K562 (cell line): Measurements from ENCODE around the gene CARS2. TPM values are rescaled to one million over a fixed set of nuclear protein-coding genes. Genes with fewer than 3 reads are reported as not detected.

ENCODE experiments used
- ATAC-seq: fragments of 200-7000 bp; cut with Tn5 transposase; 3 replicates; pipeline ENCODE4 v1.9.1; 2020; ENCODE audit warnings: moderate library complexity
- BruUV-seq: library from RNA; stranded (reverse); fragments of 400-500 nt; replicated peaks from 2 replicates; lab custom pipeline; 2021; lab: Mats Ljungman, UMichigan
- CTCF ChIA-PET: fragments of 300-600 bp; formaldehyde crosslinking; extraction: SDS; loops from one replicate; lab custom pipeline; 2021; ENCODE audit warnings: low intra/inter-chr PET ratio; lab: Yijun Ruan, JAX
- POLR2A ChIA-PET: fragments of 300-600, 350-650 bp; sonication (Branson Sonifier 250); formaldehyde crosslinking; extraction: SDS; loops from one replicate; lab custom pipeline; 2021; ENCODE audit warnings: antibody characterized with exemption, inconsistent platforms; lab: Yijun Ruan, JAX
- DNase-seq, 4 experiments: peaks; one replicate each; pipeline versions ENCODE4 v3.0.0 to v3.0.0-alpha.2; 2011 to 2018; ENCODE audit warnings: low spot score in 3 of 4, mixed read lengths in 3 of 4; ENCODE audit errors: extremely low read depth in 1 of 4
- FAIRE-seq: peaks from 2 replicates; lab custom pipeline; 2011; peaks lifted over from hg19 to GRCh38; lab: Jason Lieb, UNC
- H2AFZ ChIP-seq: 2 replicates; pipeline ENCODE4 v1.6.0; 2011; ENCODE audit warnings: low read depth, low read length, control low read depth, inconsistent platforms
- H3K27ac ChIP-seq: fragments of 200-600 bp; 3 replicates; pipeline ENCODE4 v1.8.0; 2011; ENCODE audit warnings: low read depth, mild to moderate bottlenecking, control low read depth, inconsistent platforms, low read length, moderate library complexity, mixed read lengths; ENCODE audit errors: extremely low read depth
- H3K27me3 ChIP-seq, 2 experiments: fragments of 300-600 bp in 1 of 2; 2 replicates in 1 of 2; 3 replicates in 1 of 2; pipeline versions ENCODE4 v1.6.0 to v1.8.0; 2011; ENCODE audit warnings: inconsistent platforms in 2 of 2, low read length in 2 of 2, mild to moderate bottlenecking in 1 of 2, mixed read lengths in 1 of 2, moderate library complexity in 1 of 2; ENCODE audit not compliant: control insufficient read depth in 2 of 2, insufficient read depth in 2 of 2
- H3K36me3 ChIP-seq: fragments of 300-600 bp; 3 replicates; pipeline ENCODE4 v1.8.0; 2011; ENCODE audit warnings: mild to moderate bottlenecking, low read length, inconsistent platforms; ENCODE audit not compliant: control insufficient read depth, insufficient read depth
- H3K4me1 ChIP-seq, 2 experiments: fragments of 200-600 bp in 1 of 2; replicated peaks in 1 of 2; 2 replicates in 1 of 2; 3 replicates in 1 of 2; pipeline versions ENCODE4 v1.5.1 to v1.8.0; 2011; ENCODE audit warnings: inconsistent platforms in 2 of 2, low read length in 2 of 2, mild to moderate bottlenecking in 1 of 2, mixed read lengths in 1 of 2, moderate library complexity in 1 of 2; ENCODE audit not compliant: control insufficient read depth in 2 of 2, insufficient read depth in 2 of 2
- H3K4me2 ChIP-seq: 2 replicates; pipeline ENCODE4 v1.6.1; 2011; ENCODE audit warnings: low read length, control low read depth, inconsistent platforms, mixed read lengths; ENCODE audit not compliant: insufficient read depth
- H3K4me3 ChIP-seq: fragments of 200-600 bp; sonication (generic), shearing (Covaris generic); 2 replicates; pipeline ENCODE4 v1.5.1; 2016; ENCODE audit warnings: control low read depth, inconsistent platforms
- H3K79me2 ChIP-seq: fragments of 200-600 bp; 3 replicates; pipeline ENCODE4 v1.8.0; 2011; ENCODE audit warnings: low read length, inconsistent platforms; ENCODE audit not compliant: control insufficient read depth, insufficient read depth
- H3K9ac ChIP-seq, 2 experiments: 2 replicates each; pipeline versions ENCODE4 v1.6.0 to v1.6.1; 2011; ENCODE audit warnings: low read depth in 2 of 2, low read length in 2 of 2, control low read depth in 1 of 2, inconsistent platforms in 1 of 2, mild to moderate bottlenecking in 1 of 2, mixed read lengths in 1 of 2; ENCODE audit not compliant: insufficient read depth in 1 of 2
- H3K9me1 ChIP-seq: one replicate; pipeline ENCODE4 v1.6.0; 2011; ENCODE audit warnings: inconsistent platforms, mild to moderate bottlenecking, low read length, moderate library complexity; ENCODE audit not compliant: control insufficient read depth, insufficient read depth
- H3K9me3 ChIP-seq: replicated peaks from 2 replicates; pipeline ENCODE4 v1.5.1; 2011; ENCODE audit warnings: low read depth, low read length, inconsistent platforms; ENCODE audit not compliant: control insufficient read depth, insufficient read depth
- H4K20me1 ChIP-seq: replicated peaks from 2 replicates; pipeline ENCODE4 v1.6.1; 2011; ENCODE audit warnings: low read length, inconsistent platforms, mixed read lengths; ENCODE audit not compliant: control insufficient read depth, insufficient read depth
- ADNP ChIP-seq: fragments of 200-800 bp; sonication (Bioruptor generic); IDR thresholded peaks from 2 replicates; pipeline ENCODE4 v1.6.1; 2016; ENCODE audit warnings: missing genetic modification characterization, missing compliant biosample characterization
- ATF1 ChIP-seq, 2 experiments: fragments of 450-650 bp in 1 of 2; IDR thresholded peaks; 2 replicates each; pipeline ENCODE4 v1.6.1; 2016; ENCODE audit warnings: missing compliant biosample characterization in 1 of 2, missing genetic modification characterization in 1 of 2
- GTF2E2 ChIP-seq: fragments of 200-800 bp; sonication (Bioruptor generic); IDR thresholded peaks from 2 replicates; pipeline ENCODE4 v1.6.1; 2016; ENCODE audit warnings: missing genetic modification characterization, missing compliant biosample characterization
- KDM5B ChIP-seq: fragments of 200-600 bp; sonication (generic); IDR thresholded peaks from 2 replicates; pipeline ENCODE4 v1.6.1; 2012; ENCODE audit warnings: low read depth, mild to moderate bottlenecking, moderate library complexity, low read length, control low read depth, inconsistent platforms; ENCODE audit not compliant: insufficient replicate concordance
- MAFG ChIP-seq: fragments of 450-650 bp; conservative IDR thresholded peaks from 2 replicates; pipeline ENCODE4 v1.6.1; 2016; ENCODE audit warnings: missing genetic modification characterization, missing compliant biosample characterization
- SAFB2 ChIP-seq: fragments of 200-400 bp; formaldehyde crosslinking; IDR thresholded peaks from 2 replicates; pipeline ENCODE4 v1.6.1; 2018; ENCODE audit warnings: borderline replicate concordance, low read length, low read depth, moderate library complexity; ENCODE audit not compliant: severe bottlenecking
- ZEB2 ChIP-seq: fragments of 450-650 bp; IDR thresholded peaks from 2 replicates; pipeline ENCODE4 v1.6.1; 2016
- ZNF398 ChIP-seq: fragments of 250-450 bp; sonication (Bioruptor Pico); IDR thresholded peaks from 2 replicates; pipeline ENCODE4 v1.8.0; 2021; ENCODE audit warnings: moderate library complexity, mild to moderate bottlenecking, inconsistent platforms
- WGBS: fragments of 100-300 bp; shearing (Covaris generic); methylation state at CpG from one replicate; pipeline ENCODE4 v1.1.6; 2016; ENCODE audit warnings: low coverage, mixed read lengths; ENCODE audit not compliant: insufficient coverage; ENCODE audit errors: missing lambda C conversion rate; 5-methylcytosine and 5-hydroxymethylcytosine counted together
- in situ Hi-C: fragments of 300-500 bp; cut with MboI; formaldehyde crosslinking; loops from 4 replicates; pipeline ENCODE4 v1.15.0; 2018; ENCODE audit warnings: inconsistent platforms, mixed read lengths
- intact Hi-C: fragments of 100-400 bp; cut with micrococcal nuclease; formaldehyde crosslinking; loops from 2 replicates; pipeline ENCODE4 v1.14.2; 2022
- polyA plus RNA-seq, 8 experiments: library from polyadenylated mRNA; depleted of rRNA in 4 of 8; stranded (reverse) in 5 of 8; unstranded in 3 of 8; fragments of >200 nt; fragmentation: Nextera tagmentation in 2 of 8; fragmentation: Illumina TruSeq in 1 of 8; extraction: Ambion mirVana in 2 of 8; extraction: Trizol in 1 of 8; gene quantifications; 2 replicates each; pipeline versions ENCODE4 v1.2.1 to v1.2.3, GENCODE V29; 2011 to 2014; ENCODE audit warnings: inconsistent platforms in 1 of 8, missing spikeins in 1 of 8
- total RNA-seq, 7 experiments: library from RNA; depleted of rRNA in 6 of 7; stranded (reverse); fragments of >200 nt in 6 of 7; fragmentation: Illumina TruSeq in 2 of 7; extraction: Trizol in 2 of 7; gene quantifications; 2 replicates each; pipeline versions ENCODE4 v1.2.1 to v1.2.3, GENCODE V29; 2011 to 2021; ENCODE audit warnings: low replicate concordance in 1 of 7

CARS2 gene
- total and polyA plus RNA-seq, 9 of the 15 experiments (the other 6 are each of a cell fraction or from before 2014, with no cell fraction given), result 1.7 to 37.4 (median 30.5) TPM

GRCh38 chr13:110645750-110646149 is 60.2 kb downstream of the CARS2 start:
- Histone ChIP-seq H3K36me3 (peaks cover 50% of the 10 kb centered on the region; the same call in 2 of the 3 replicates), H3K4me1 (peaks cover 4 to 24% of the 10 kb centered on the region in 2 experiments; a peak in 4 of 5 replicates), H3K4me2 (no peak overlapping the region), H4K20me1 (no peaks in the 10 kb centered on the region), H3K4me3 (no peak overlapping the region), H3K9me3 (no peaks in the 10 kb centered on the region), H3K79me2 (no peaks in the 10 kb centered on the region), H2AFZ (no peak overlapping the region), H3K27ac (no peak overlapping the region), H3K27me3 (no peaks in the 10 kb centered on the region), H3K9me1 (peaks cover 3% of the 10 kb centered on the region), H3K9ac (no peak overlapping the region)
- intact Hi-C loops, result no loop called here
- ATAC-seq, result no peak
- ChIA-PET CTCF (no interaction called here), POLR2A (interaction anchor here (0.8 to 1.2 kb wide), 2 partner anchors 29 to 70 kb away, joined by 3 read pairs; no protein-coding TSS in a partner anchor)
- WGBS, result 85% methylated on average over 5 of the region's 15 CpGs
- TF ChIP-seq ADNP (tag) (no peak), ZNF398 (no peak), KDM5B (no peak), ZEB2 (no peak), MAFG (no peak), GTF2E2 (tag) (no peak), SAFB2 (no peak), ATF1 (CRISPR knock-in tag; IDR thresholded peaks at IDR 0.05) (no peak), ATF1 (tag; IDR thresholded peaks at IDR 0.05) (no peak)
- DNase-seq, result no peak
- in situ Hi-C loops, result no loop called here
- no peak for FAIRE-seq
- no TSS peak for BruUV-seq
